HG03457 (cell line): ENCODE data around the gene OGN.

Source experiments
- ATAC-seq: cut with Tn5 transposase; IDR thresholded peaks from one replicate; pipeline ENCODE4 v1.9.1; 2021; ENCODE audit warnings: moderate number of reproducible peaks; ENCODE audit not compliant: unreplicated experiment

OGN gene

GRCh38 chr9:92349771-92350739 lies 54.3 kb downstream of the OGN start:
- ATAC-seq, result no peak

- ATAC-seq, result no peak
These were observed 58.8 kb downstream of the OGN start for GRCh38 chr9:92345582-92345981.

GRCh38 chr9:92342825-92343488 lies 61.4 kb downstream of the OGN start:
- no peak for ATAC-seq

GRCh38 chr9:92341578-92341977 lies 62.8 kb downstream of the OGN start:
- no peak for ATAC-seq

- ATAC-seq, result no peak
These were observed 71.1 kb downstream of the OGN start for GRCh38 chr9:92333282-92333634.
